ENCODE results near the gene BEST1. TPM values are rescaled to one million over a fixed set of nuclear protein-coding genes. Genes with fewer than 3 reads are reported as not detected.

Gene BEST1
- total and polyA plus RNA-seq, 2 donors (not counting 3 experiments of a cell fraction or from before 2014, with no cell fraction given): 0.04 TPM; not detected in 1

GRCh38 chr11:61959114-61959513 is 9.0 kb downstream of the BEST1 start:
- no peak overlapping the region for H3K27ac ChIP-seq (ENCODE audit: insufficient read depth, low read depth, low read length)
- no TSS peak for BruUV-seq (replicated peaks)
- DNase-seq (ENCODE audit: low read depth, low spot score): no peak
- no peak overlapping the region for H3K4me3 ChIP-seq (replicated peaks in 1 of 3; ENCODE audit: insufficient read depth in 1 of 3, low read depth in 1 of 3, low read length in 3 of 3)
- peaks cover 9% of the 10 kb centered on the region for H3K4me1 ChIP-seq (ENCODE audit: control insufficient read depth, extremely low read depth, insufficient read depth, low read length)
- TF ChIP-seq FOS (IDR thresholded peaks at IDR 0.05; ENCODE audit: borderline replicate concordance, insufficient read depth, low read length): no peak
- no peak for TF ChIP-seq MYC (IDR thresholded peaks at IDR 0.05; ENCODE audit: low read depth, low read length)
- TF ChIP-seq MAX (IDR thresholded peaks at IDR 0.05; ENCODE audit: insufficient read depth, insufficient read length): no peak
- TF ChIP-seq GATA2 (IDR thresholded peaks at IDR 0.05; ENCODE audit: insufficient read depth, insufficient read length, low read depth, low read length): no peak
- TF ChIP-seq POLR2A (IDR thresholded peaks at IDR 0.05; ENCODE audit: low read depth, low read length): no peak
- TF ChIP-seq JUN (IDR thresholded peaks at IDR 0.05; ENCODE audit: borderline replicate concordance, insufficient read depth, insufficient read length, low read depth): no peak
- no peak for TF ChIP-seq CTCF (IDR thresholded peaks at IDR 0.05; ENCODE audit: extremely low read depth in 1 of 2, insufficient read depth in 1 of 2, low read depth in 1 of 2, low read length in 2 of 2)
- TF ChIP-seq POLR2AphosphoS5 (IDR thresholded peaks at IDR 0.05; ENCODE audit: insufficient read depth, low read depth, low read length): no peak
- TF ChIP-seq EZH2 (IDR thresholded peaks at IDR 0.05; ENCODE audit: borderline replicate concordance, low read depth, low read length, severe bottlenecking): no peak
- no peaks in the 10 kb centered on the region for H3K9me1 ChIP-seq (replicated peaks; ENCODE audit: control insufficient read depth, extremely low read depth, insufficient read depth, low read length)
- CTCF ChIA-PET: interaction anchor here (1.8 to 11.1 kb wide), 3 partner anchors 11 to 149 kb away, joined by 5 to 147 read pairs (median 7); no protein-coding TSS in a partner anchor
- no peaks in the 10 kb centered on the region for H3K79me2 ChIP-seq (ENCODE audit: control insufficient read depth, insufficient read depth, low read length)
- no peaks in the 10 kb centered on the region for H4K20me1 ChIP-seq (replicated peaks; ENCODE audit: control insufficient read depth, extremely low read depth, insufficient read depth, low read length)
- no peak overlapping the region for H3K9ac ChIP-seq (replicated peaks; ENCODE audit: extremely low read depth, insufficient read depth, low read length)
- intact Hi-C loops (cut with micrococcal nuclease): no loop called here
- no peaks in the 10 kb centered on the region for H3K9me3 ChIP-seq (replicated peaks; ENCODE audit: control insufficient read depth, insufficient read depth, low read length)
- peaks cover 5% of the 10 kb centered on the region in 2 experiments for H3K27me3 ChIP-seq (ENCODE audit: control insufficient read depth in 2 of 2, insufficient read depth in 2 of 2, low read length in 2 of 2)
- dilution Hi-C loops (cut with MboI; ENCODE audit: extremely low pct_ligation_motif_present, low sequenced_read_pairs): no loop called here
- H3K36me3 ChIP-seq (ENCODE audit: control insufficient read depth in 2 of 2, extremely low read depth in 1 of 2, insufficient read depth in 2 of 2, low read length in 2 of 2): peaks cover 1 to 2% of the 10 kb centered on the region in 2 experiments
- no peak for FAIRE-seq
- POLR2A ChIA-PET: no interaction called here
- no peak overlapping the region for H2AFZ ChIP-seq (ENCODE audit: low read depth, low read length)
- H3K4me2 ChIP-seq (ENCODE audit: insufficient read depth, low read length): no peak overlapping the region
